Fibroblast of skin of right biceps (primary cell): ENCODE data around the gene TRIM60.
"Not testable (repeated sequence)": the region's sequence is repeated elsewhere in the genome, so short reads cannot be mapped to it uniquely, and the experiment has no call there.

Source experiments
- DNase-seq: peaks from one replicate; pipeline ENCODE4 v3.0.0-alpha.2; 2013

The TRIM60 gene

DNA sequence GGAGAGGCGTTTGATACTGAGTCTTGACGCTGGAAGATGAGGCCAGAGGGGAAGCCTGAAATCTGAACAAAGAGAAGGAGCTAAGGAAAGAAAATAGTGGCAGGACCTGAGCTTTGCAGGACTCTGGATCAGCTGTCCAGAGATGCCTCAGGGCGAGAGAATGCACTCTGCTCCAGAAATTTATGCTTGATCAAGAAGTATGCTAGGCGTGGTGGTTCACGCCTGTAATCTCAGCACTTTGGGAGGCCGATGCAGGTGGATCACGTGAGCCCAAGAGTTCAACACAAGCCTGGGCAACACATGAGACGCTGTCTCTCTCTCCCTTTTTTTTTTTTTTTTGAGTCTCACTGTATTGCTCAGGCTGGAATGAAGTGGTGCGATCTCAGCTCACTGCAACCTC, 23.8 kb downstream of the TRIM60 start:
- DNase-seq, result no peak

- DNase-seq, result no peak
Measured at GRCh38 chr4:165058666-165059065, 26.9 kb downstream of the TRIM60 start.

DNA sequence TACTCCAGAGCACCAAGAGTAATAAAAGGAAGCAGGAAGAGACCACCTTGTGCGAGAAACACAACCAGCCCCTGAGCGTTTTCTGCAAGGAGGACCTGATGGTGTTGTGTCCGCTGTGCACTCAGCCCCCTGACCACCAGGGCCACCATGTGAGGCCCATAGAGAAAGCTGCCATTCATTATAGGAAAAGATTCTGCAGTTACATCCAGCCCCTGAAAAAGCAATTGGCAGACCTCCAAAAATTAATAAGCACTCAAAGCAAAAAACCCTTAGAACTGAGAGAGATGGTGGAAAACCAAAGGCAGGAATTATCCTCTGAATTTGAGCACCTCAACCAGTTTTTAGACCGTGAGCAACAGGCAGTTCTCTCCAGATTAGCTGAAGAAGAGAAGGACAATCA, 27.6 kb downstream of the TRIM60 start:
- DNase-seq, result no peak

GRCh38 chr4:165060938-165061337, 29.1 kb downstream of the TRIM60 start:
- DNase-seq, result no peak

GRCh38 chr4:165070560-165070959, 38.8 kb downstream of the TRIM60 start:
- no peak for DNase-seq

DNA sequence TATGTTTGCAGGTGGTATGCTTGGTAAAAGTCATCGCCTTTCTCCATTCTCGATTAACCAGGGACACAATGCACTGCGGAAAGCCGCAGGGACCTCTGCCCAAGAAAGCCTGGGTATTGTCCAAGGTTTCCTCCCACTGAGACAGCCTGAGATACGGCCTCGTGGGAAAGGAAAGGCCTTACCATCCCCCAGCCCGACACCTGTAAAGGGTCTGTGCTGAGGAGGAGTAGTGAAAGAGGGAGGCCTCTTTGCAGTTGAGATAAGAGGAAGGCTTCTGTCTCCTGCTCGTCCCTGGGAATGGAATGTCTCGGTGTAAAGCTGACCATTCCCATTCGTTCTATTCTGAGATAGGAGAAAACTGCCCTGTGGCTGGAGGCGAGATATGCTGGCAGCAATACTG, 41.5 kb downstream of the TRIM60 start:
- DNase-seq, result not testable (repeated sequence)

DNA sequence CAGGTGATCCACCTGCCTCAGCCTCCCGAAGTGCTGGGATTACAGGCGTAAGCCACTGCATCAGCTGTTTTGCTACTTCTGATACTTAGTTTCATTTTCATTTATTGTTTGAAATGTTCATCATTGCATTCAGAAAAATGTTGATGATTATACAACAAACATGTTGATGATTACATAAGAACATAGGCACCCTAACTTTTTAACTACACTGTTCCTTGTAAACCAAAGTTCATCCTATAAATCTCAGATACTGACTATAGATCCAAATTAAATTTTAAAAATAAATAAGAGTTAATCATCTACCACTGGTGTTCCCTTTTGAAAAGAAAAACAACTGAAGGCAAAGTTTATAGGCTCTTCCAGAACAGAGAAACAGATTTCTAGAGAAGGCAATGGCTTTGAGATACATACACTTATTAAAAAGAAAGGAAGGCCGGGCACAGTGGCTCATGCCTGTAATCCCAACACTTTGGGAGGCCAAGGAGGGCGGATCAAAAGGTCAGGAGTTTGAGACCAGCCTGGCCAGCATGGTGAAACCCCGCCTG, 45.3 kb downstream of the TRIM60 start:
- DNase-seq, result no peak

DNA sequence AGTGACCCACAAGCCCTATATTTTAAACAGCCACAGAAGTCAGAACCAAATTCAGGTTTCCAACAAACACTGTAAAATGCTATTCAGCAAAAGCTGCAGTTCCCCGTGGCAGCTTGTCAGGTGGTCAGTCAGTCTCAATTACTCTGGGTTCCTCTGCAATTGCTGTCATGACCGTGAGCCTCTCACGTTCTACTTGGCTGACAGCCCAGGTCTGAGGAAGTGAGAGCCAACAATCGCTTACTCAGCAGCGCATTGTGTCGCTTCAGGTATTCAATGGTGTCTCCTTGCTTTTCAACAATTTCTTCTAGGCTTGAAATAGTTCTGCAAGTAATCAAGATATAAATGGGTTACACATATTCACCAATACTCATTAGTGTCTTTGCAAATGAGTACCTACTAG, 47.7 kb downstream of the TRIM60 start:
- DNase-seq, result peak; percentile 24

GRCh38 chr4:165084787-165085186, 53.0 kb downstream of the TRIM60 start:
- DNase-seq, result not testable (repeated sequence)

DNA sequence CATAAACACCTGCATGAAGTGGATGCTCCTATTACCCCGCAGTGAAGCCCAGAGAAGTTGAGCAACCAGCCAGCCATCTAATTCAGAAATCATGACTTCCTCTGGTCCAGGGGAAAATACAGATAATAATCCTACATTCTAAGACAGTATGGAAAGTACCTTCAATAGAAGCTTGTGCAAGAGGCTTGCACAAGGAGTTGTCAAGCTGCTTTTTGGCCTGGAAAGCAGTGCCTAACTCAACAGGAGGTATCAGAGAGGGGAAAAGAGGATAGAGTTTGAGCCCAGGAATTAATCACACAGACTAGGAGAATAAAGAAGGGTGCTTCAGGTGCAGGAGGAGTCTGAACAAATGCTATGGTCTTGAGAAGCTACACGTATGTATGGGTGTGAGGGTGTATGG, 54.1 kb downstream of the TRIM60 start:
- no peak for DNase-seq

GRCh38 chr4:165088366-165088765, 56.6 kb downstream of the TRIM60 start:
- no peak for DNase-seq
